Measurements from ENCODE around the gene SPDYE1. TPM values are rescaled to one million over a fixed set of nuclear protein-coding genes. Genes with fewer than 3 reads are reported as not detected.

SPDYE1 gene
- total and polyA plus RNA-seq, 5 donors, result 0.02 to 0.14 TPM; not detected in 3

GRCh38 chr7:44044315-44045225 lies 46.9 kb downstream of the SPDYE1 start, which contains the start of gene DBNL:
Gene DBNL (plus strand): TSS chr7:44044702. CDS start chr7:44044738, 36 bp downstream.
- Histone ChIP-seq H3K4me3 (ENCODE audit: low read length) (peak within 1 kb of the TSS; percentile 84), H3K4me1 (ENCODE audit: control insufficient read depth, insufficient read depth, low read length) (peaks cover 4% of the 10 kb centered on the region), H3K27me3 (ENCODE audit: control insufficient read depth, insufficient read depth) (no peaks in the 10 kb centered on the region), H3K27ac (ENCODE audit: low read length) (peak within 1 kb of the TSS; percentile 90), H3K9me3 (ENCODE audit: control insufficient read depth, low read length) (no peaks in the 10 kb centered on the region)
- peak; percentile 96 to 99 (median 98) for DNase-seq
- peak; percentile 93 to 95 for ATAC-seq
- intact Hi-C loops (cut with DNase I), result no loop called here
- under 1% methylated on average over 74 of the region's 74 CpGs for WGBS

GRCh38 chr7:44045226-44046014 lies 47.7 kb downstream of the SPDYE1 start:
- no peaks in the 10 kb centered on the region for H3K27me3 ChIP-seq (ENCODE audit: control insufficient read depth, insufficient read depth)
- DNase-seq, result peak in 1 of 3 donors; percentile 71
- peak overlapping the region; percentile 84 for H3K4me3 ChIP-seq (ENCODE audit: low read length)
- no peaks in the 10 kb centered on the region for H3K9me3 ChIP-seq (ENCODE audit: control insufficient read depth, low read length)
- intact Hi-C loops (cut with DNase I), result no loop called here
- peaks cover 4% of the 10 kb centered on the region for H3K4me1 ChIP-seq (ENCODE audit: control insufficient read depth, insufficient read depth, low read length)
- peak in 1 of 2 donors; percentile 0 for ATAC-seq
- WGBS, result 24% methylated on average over 15 of the region's 15 CpGs
- H3K27ac ChIP-seq (ENCODE audit: low read length), result peak overlapping the region; percentile 90

- no peak for ATAC-seq
- no peak overlapping the region for H3K27ac ChIP-seq (ENCODE audit: low read length)
- no peak for DNase-seq
- whole genome bisulfite sequencing, result 77% methylated on average over 8 of the region's 8 CpGs
- H3K27me3 ChIP-seq (ENCODE audit: control insufficient read depth, insufficient read depth), result no peaks in the 10 kb centered on the region
- no peak overlapping the region for H3K4me3 ChIP-seq (ENCODE audit: low read length)
- no peaks in the 10 kb centered on the region for H3K9me3 ChIP-seq (ENCODE audit: control insufficient read depth, low read length)
- intact Hi-C loops (cut with DNase I), result no loop called here
- H3K4me1 ChIP-seq (ENCODE audit: control insufficient read depth, insufficient read depth, low read length), result peaks cover 4% of the 10 kb centered on the region
These were observed 48.8 kb downstream of the SPDYE1 start for GRCh38 chr7:44046321-44047061.

- DNase-seq, result no peak
- H3K4me1 ChIP-seq (ENCODE audit: control insufficient read depth, insufficient read depth, low read length), result peaks cover 4% of the 10 kb centered on the region
- intact Hi-C loops (cut with DNase I), result no loop called here
- H3K4me3 ChIP-seq (ENCODE audit: low read length), result no peak overlapping the region
- H3K9me3 ChIP-seq (ENCODE audit: control insufficient read depth, low read length), result no peaks in the 10 kb centered on the region
- no peak overlapping the region for H3K27ac ChIP-seq (ENCODE audit: low read length)
- ATAC-seq, result no peak
- no peaks in the 10 kb centered on the region for H3K27me3 ChIP-seq (ENCODE audit: control insufficient read depth, insufficient read depth)
- WGBS, result 88% methylated on average over 7 of the region's 7 CpGs
These were observed 50.5 kb downstream of the SPDYE1 start for GRCh38 chr7:44048031-44048795.

- intact Hi-C loops (cut with DNase I), result loop anchor here in 1 of 4 donors (10.0 kb wide), 1 partner anchor 154 kb away; the partner anchor contains the start of gene YKT6
- Histone ChIP-seq H3K4me1 (ENCODE audit: control insufficient read depth, insufficient read depth, low read length) (no peaks in the 10 kb centered on the region), H3K27ac (ENCODE audit: low read length) (no peak overlapping the region), H3K27me3 (ENCODE audit: control insufficient read depth, insufficient read depth) (no peaks in the 10 kb centered on the region), H3K9me3 (ENCODE audit: control insufficient read depth, low read length) (no peaks in the 10 kb centered on the region), H3K4me3 (ENCODE audit: low read length) (no peak overlapping the region)
- WGBS, result 86% methylated on average over 14 of the region's 14 CpGs
- ATAC-seq, result no peak
- peak in 2 of 3 donors; percentile 16 to 36 for DNase-seq
These were observed 52.6 kb downstream of the SPDYE1 start for GRCh38 chr7:44050121-44050914.

- ATAC-seq (no peak), DNase-seq (peak in 2 of 3 donors; percentile 30 to 31)
- WGBS, result 82% methylated on average over 8 of the region's 8 CpGs
- intact Hi-C loops (cut with DNase I), result loop anchor here in 1 of 4 donors (10.0 kb wide), 1 partner anchor 154 kb away; the partner anchor contains the start of gene YKT6
- H3K4me3 ChIP-seq (ENCODE audit: low read length), result no peak overlapping the region
- no peaks in the 10 kb centered on the region for H3K9me3 ChIP-seq (ENCODE audit: control insufficient read depth, low read length)
- no peaks in the 10 kb centered on the region for H3K4me1 ChIP-seq (ENCODE audit: control insufficient read depth, insufficient read depth, low read length)
- H3K27ac ChIP-seq (ENCODE audit: low read length), result no peak overlapping the region
- H3K27me3 ChIP-seq (ENCODE audit: control insufficient read depth, insufficient read depth), result no peaks in the 10 kb centered on the region
These were observed 53.3 kb downstream of the SPDYE1 start for GRCh38 chr7:44050915-44051560.

- no peaks in the 10 kb centered on the region for H3K27me3 ChIP-seq (ENCODE audit: control insufficient read depth, insufficient read depth)
- intact Hi-C loops (cut with DNase I), result loop anchor here in 1 of 4 donors (10.0 kb wide), 1 partner anchor 153 kb away; the partner anchor contains the start of gene YKT6
- H3K27ac ChIP-seq (ENCODE audit: low read length), result no peak overlapping the region
- H3K9me3 ChIP-seq (ENCODE audit: control insufficient read depth, low read length), result no peaks in the 10 kb centered on the region
- 90% methylated on average over 5 of the region's 5 CpGs for WGBS
- H3K4me3 ChIP-seq (ENCODE audit: low read length), result no peak overlapping the region
- no peaks in the 10 kb centered on the region for H3K4me1 ChIP-seq (ENCODE audit: control insufficient read depth, insufficient read depth, low read length)
- ATAC-seq (no peak), DNase-seq (peak in 1 of 3 donors; percentile 23)
These were observed 54.0 kb downstream of the SPDYE1 start for GRCh38 chr7:44051611-44052220.

GRCh38 chr7:44052771-44053365 lies 55.2 kb downstream of the SPDYE1 start:
- no peaks in the 10 kb centered on the region for H3K4me1 ChIP-seq (ENCODE audit: control insufficient read depth, insufficient read depth, low read length)
- no peak overlapping the region for H3K4me3 ChIP-seq (ENCODE audit: low read length)
- intact Hi-C loops (cut with DNase I), result loop anchor here in 1 of 4 donors (10.0 kb wide), 1 partner anchor 152 kb away; the partner anchor contains the start of gene YKT6
- no peak for ATAC-seq
- DNase-seq, result peak in 2 of 3 donors; percentile 6 to 10
- H3K9me3 ChIP-seq (ENCODE audit: control insufficient read depth, low read length), result no peaks in the 10 kb centered on the region
- H3K27ac ChIP-seq (ENCODE audit: low read length), result no peak overlapping the region
- WGBS, result 92% methylated on average over 12 of the region's 12 CpGs
- no peaks in the 10 kb centered on the region for H3K27me3 ChIP-seq (ENCODE audit: control insufficient read depth, insufficient read depth)

All from right cardiac atrium (tissue), 5 donors.